NCI-H524 treated with DMSO at 0.1 percent for 48 hours (cell line): ENCODE measurements around the gene USP6NL.
"Not testable (repeated sequence)": the region's sequence is repeated elsewhere in the genome, so short reads cannot be mapped to it uniquely, and the experiment has no call there.

Source experiments
- DNase-seq: peaks from one replicate; lab custom pipeline; 2025; lab: John Stamatoyannopoulos, UW

The USP6NL gene

GRCh38 chr10:11515596-11516430 is 95.6 kb downstream of the USP6NL start:
- DNase-seq: no peak

DNA sequence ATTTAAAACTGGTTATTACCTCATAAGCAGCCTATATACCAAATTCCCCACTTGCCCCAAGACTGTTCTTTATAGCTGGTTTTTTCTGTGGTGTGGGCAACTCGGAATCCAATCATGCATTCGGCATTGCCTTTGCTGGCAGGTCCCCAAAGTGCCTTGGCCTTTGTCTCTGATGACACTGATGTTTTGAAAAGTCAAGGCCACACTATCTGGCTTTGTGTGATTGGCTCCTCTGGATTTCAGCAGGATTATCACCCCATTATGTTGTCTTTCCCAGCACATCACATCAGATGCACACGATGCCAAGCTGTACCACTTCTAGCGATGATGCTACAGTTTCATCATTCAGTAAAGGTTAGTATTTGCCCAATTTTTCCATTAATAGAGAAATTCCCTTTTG is 97.7 kb downstream of the USP6NL start:
- DNase-seq: no peak

- DNase-seq: no peak
These were observed 98.9 kb downstream of the USP6NL start for GRCh38 chr10:11512596-11512995.

DNA sequence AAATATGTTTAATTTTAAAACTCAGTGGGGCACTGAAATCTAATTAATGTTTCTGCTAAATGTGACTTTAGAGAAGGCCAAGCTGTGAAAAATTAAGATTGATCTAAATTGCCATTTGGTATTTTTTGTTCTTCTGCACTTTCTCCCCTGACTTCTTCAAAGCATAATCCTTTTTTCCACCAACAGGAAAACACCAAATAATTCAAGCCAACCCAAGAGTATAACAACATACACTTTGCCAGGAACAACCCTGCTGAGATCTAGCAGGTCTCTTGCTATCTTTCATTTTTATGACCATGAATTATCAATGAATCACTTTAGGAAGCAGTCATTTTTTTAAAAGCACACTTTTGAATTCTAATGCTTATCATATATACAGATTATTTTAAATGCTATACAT is 100.1 kb downstream of the USP6NL start:
- no peak for DNase-seq

- no peak for DNase-seq
These were observed 100.7 kb downstream of the USP6NL start for GRCh38 chr10:11510736-11511135.

GRCh38 chr10:11510281-11510680 is 101.2 kb downstream of the USP6NL start:
- no peak for DNase-seq

- no peak for DNase-seq
These were observed 102.4 kb downstream of the USP6NL start for GRCh38 chr10:11509036-11509435.

- no peak for DNase-seq
These were observed 105.1 kb downstream of the USP6NL start for GRCh38 chr10:11506247-11506789.

DNA sequence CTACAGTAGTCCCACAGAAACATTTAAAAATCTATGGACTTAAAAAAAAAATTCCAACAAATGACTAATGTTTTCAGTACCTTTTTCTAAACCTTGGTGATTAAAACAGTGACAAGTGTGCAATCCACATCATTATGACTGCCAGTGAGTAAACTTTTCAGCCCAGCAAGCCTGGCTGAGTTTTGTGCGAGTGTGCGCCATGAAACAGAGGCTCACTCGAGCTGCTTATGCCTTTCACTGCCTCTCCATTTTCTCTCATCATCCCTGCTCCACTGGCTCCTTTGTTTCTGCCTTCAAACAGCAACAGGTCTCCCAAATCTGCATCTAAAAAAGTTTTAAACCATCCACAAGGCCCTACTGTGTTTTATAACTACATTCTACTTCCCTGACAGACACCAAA is 105.8 kb downstream of the USP6NL start:
- no peak for DNase-seq

DNA sequence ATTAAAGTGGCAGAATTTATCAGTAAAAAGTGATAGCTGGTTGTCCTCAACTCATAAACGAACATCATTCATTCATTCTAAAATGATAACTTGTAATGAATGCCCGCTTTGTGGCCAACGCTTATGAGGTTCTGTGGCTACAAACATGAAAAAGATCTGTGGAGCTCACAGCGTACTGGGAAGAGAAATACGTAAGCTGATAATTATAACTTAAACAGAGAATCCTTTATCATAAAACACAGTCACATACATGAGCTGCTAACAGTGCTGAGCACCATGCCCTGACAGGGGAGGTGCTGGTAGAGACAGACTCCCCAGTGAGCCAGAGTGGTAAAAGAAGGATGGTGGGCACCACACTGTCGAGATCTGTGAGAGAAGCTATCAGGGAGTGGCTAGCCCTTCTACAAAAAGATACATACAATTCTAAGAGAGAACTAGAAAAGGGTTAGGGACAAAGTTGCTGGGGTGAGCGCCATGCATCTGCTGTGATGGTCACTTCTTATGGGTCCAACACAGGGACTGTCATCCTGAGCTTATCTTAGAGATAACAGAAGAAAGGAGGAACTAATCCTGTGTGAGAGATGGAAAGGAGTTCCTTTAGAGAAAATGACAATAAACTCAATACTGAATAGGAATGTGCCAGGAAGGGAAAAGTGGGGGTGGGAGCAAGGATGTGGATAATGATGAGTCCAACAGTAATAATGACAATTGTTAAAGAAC is 106.7 kb downstream of the USP6NL start:
- no peak for DNase-seq

GRCh38 chr10:11501600-11501999 is 109.8 kb downstream of the USP6NL start:
- no peak for DNase-seq

- DNase-seq: no peak
These were observed 111.9 kb downstream of the USP6NL start for GRCh38 chr10:11499425-11500071.

DNA sequence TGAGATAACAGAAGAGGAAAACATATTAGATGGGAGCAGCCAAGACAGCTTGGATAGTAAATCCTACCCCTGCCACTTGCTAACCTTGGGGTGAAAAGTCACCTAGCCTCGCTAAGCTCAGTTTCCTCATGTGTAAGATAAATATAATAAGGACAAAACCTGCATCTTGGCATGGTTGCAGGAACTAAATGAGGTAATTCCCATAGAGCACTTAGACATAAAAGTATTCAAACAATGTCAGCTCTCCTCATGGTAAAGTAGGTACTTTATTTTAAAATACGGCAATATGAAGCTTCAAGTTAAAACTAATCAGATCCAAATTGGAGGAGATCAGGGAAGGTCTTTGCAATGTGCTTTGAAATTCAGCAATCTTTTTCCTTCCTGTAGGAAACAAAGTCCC is 113.1 kb downstream of the USP6NL start:
- DNase-seq: no peak

- DNase-seq: not testable (repeated sequence)
These were observed 116.5 kb downstream of the USP6NL start for GRCh38 chr10:11494923-11495322.

DNA sequence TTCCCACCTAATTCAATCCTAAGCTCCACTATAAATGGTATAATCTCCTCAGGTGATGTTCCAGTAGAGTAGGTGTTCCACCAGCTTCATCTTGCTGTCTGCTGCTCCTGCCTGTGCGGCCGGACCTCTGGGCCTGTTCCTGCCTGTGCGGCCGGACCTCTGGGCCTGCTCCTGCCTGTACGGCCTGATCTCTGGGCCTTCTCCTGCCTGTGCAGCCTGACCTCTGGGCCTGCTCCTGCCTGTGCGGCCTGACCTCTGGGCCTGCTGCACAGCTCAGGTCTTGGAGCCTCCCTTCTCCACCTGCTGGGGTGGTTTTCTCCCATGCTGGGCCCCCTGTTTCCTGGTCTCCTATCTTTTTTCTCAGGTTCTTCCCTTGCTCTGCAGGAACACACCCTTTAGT is 117.8 kb downstream of the USP6NL start:
- DNase-seq: no peak

DNA sequence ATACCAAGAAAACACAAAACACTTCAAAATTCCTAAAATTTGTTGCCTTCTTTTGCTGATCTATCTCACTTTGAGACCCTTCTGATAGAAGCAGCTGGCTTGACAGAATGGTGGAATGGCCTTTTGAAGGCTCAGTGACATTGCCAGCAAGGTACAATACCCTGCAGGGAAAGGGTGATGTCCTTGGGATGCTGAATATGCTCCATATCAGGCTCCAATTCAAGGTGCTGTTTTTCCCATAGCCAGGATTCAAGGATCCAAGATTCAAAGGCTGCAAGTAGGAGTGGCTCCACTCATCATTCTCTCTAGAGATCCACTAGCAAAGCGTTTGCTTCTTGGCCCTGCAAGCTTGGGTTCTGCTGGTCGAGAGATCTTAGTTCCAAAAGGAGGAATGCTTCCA is 120.4 kb downstream of the USP6NL start:
- DNase-seq: no peak

- DNase-seq: no peak
These were observed 121.9 kb downstream of the USP6NL start for GRCh38 chr10:11489591-11489990.

GRCh38 chr10:11488126-11488525 is 123.3 kb downstream of the USP6NL start:
- no peak for DNase-seq

DNA sequence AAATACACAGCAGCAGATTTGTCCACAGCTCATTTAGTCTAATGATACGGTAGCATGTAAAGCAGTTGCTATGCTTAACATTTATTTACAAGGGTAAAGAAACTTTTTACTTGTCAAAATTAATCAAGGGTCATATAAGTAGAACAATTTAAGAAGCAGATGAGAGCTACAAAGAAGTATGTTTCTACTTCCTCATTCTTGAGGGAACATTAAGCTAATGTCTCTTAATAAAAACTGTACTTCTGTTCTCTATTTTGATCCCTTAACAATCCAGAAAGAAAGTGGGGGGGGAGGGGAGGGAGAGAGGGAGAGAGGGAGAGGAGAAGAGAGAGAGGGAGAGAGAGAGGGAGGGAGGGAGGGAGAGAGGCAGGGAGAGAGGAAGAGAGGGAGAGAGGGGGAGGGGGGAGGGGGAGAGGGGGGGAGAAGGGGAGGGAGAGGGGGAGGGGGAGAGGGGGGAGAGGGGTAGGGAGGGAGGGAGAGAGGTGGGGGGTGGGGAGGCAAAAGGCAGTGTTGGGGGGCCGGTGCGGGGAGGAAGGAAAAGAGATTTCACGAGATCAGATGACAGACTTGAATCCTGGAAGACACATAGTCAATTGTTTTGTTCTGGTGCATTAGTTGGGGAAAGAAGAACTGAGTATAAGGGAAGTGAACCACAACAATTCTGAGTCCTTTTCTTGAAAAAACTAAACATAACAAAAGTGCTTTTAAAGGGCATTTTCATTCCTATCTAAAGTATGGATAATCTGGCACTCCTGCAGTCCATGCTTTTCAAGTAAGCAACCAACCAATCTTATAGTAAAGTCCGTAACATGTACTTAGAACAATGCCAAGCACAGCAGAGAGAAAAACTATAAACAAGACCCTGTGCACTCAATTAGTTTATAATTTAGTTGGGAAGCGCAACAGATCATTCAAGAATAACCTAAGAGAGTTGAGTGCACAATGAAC is 128.0 kb downstream of the USP6NL start:
- no peak for DNase-seq

DNA sequence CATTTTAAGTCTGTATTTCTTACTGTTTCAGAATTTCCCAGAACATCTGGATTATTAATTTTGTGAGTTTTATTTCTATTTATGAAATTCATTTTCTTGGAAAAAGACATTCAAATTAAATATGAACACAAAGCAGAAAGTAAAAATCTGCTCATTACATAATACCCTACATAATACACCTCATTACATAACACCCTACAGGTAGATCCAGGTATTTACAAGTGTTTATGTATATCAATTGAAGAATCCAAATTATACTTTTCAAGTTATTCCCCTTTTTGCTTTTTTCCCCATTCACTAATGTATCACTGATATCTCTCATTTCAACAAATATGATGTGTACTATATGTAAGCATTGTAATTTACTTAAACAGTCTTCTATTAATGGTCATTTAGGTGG is 129.1 kb downstream of the USP6NL start:
- no peak for DNase-seq

- DNase-seq: no peak
These were observed 130.8 kb downstream of the USP6NL start for GRCh38 chr10:11480687-11481086.

GRCh38 chr10:11479300-11479699 is 132.2 kb downstream of the USP6NL start:
- no peak for DNase-seq
